ENCODE data around the gene DARS2.
"Not testable (repeated sequence)": the region's sequence is repeated elsewhere in the genome, so short reads cannot be mapped to it uniquely, and the experiment has no call there.

The DARS2 gene

DNA sequence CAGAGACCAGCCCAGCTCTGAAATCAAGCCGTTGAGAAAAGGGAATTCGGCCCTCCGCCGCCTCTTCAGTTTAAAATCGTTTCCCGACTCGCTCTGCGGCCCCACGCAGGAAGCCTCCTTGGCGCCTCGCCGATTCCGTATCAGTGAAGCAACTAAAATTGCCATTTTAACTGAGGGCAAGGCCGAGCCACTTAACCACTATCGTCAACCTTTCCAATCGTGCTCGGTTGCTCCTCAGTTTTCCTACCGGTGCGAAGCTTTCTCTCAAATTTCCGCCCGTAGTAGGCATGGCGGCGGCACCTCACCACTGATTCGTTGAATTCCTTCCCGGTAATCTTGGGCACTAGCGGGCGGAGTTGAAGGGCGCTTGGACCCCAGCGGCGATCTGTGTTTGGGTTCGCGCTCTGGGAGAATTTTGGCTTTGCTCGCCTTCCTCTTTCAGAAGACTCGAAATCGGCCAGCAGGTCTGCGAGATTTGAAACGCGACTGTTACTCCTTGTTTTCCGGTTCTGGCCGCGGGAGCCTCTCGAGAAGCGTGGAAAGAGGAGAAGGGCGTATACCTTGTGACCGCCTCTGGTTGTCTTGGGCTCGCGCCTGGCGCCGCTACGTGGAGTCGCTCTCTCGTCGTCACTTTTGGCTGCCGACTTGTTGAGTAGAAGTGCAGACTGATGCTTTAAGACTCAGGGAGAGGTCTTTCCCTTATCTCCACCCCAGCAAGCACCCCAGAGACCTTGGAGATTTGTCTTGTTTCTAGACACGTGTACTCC, at the start of gene DARS2, which contains the start of gene CENPL:
Gene DARS2, plus strand, starts transcription at position 359 of the 767 bp plus-strand sequence. CDS start 557 bp downstream, outside the sequence.
Gene CENPL, minus strand, starts transcription at position 569 of the 767 bp plus-strand sequence. CDS start 13,584 bp downstream, outside the sequence.
- DNase-seq (ENCODE audit: low read depth), result peak; percentile 98

GRCh38 chr1:173775578-173776226, 48.8 kb upstream of the DARS2 start:
- no peak for DNase-seq (ENCODE audit: low read depth)

DNA sequence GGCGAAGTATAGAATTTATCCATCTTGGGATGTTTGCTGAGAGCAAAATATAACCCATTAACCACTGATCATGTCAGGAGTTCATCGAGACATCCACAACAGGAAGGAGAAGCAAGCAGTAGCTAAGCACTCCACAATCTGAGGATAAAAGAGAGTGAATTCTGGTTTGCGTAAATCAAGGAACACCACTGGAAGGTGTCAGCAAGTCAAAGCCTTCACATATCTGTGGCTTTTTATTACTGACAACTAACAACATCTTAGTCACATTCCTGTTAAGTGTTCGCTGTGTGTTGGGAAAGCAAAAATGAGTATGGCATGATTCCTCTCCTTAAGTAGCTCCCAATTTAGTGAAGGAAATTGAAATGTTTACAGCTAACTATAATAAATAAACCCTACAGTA, 44.5 kb upstream of the DARS2 start:
- no peak for DNase-seq (ENCODE audit: low read depth)

DNA sequence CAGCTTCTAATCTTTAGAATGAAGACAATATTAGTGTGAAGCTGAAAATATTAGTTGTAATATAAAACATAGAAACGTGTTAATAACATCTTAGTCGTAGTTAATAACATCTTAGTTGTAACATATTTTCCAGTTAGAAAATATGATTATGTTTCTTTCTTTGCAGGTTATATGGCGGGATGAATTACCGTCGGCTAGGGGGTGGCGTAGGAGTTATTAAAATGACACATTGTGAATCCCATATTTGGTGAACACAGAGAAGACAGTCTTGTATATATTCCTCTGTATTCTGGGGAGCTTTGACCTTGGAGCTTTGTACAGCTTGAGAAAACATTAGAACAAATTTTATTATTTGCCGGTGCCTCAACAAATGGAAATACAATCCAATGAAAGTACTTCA, 39.5 kb upstream of the DARS2 start:
- no peak for DNase-seq (ENCODE audit: low read depth)

DNA sequence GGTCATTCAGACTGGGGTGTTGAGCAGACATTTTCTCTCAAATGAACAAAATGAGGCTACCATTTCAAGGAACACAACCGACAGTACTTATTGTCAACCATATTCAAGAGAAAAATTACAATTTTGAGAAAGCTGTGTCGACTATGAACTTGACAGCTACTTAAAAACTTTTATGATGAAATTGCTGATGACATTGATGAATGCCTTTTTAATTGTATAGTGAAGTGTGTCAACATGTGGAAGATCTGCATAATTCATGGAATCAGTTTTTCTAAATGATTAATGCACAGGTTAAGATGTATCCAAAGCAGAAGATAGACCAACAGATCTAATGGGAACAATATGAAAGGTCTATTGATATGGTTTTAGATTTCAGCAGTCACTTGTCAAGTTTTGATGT, 34.6 kb upstream of the DARS2 start:
- DNase-seq (ENCODE audit: low read depth), result no peak

DNA sequence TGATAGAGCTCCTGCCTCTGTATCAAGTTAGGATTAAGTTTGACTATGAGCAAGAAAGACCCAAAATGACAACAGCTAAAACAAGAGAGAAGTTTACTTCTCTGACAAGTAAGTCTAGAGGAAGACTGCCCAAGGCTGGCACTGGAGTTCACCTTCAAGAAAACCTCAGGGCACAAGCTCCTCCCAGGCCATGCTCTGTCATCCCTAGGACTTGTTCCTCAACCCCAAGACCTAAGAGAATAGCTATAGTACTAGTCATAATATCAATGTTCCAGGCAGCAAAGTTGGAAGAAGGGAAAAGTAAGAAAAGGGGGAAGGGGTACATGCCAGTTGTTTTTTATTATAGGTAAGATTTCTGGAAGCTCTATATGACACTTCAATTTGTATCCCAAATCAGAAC, 26.4 kb upstream of the DARS2 start:
- no peak for DNase-seq (ENCODE audit: low read depth)

GRCh38 chr1:173799995-173800394, 24.5 kb upstream of the DARS2 start:
- DNase-seq (ENCODE audit: low read depth), result not testable (repeated sequence)

DNA sequence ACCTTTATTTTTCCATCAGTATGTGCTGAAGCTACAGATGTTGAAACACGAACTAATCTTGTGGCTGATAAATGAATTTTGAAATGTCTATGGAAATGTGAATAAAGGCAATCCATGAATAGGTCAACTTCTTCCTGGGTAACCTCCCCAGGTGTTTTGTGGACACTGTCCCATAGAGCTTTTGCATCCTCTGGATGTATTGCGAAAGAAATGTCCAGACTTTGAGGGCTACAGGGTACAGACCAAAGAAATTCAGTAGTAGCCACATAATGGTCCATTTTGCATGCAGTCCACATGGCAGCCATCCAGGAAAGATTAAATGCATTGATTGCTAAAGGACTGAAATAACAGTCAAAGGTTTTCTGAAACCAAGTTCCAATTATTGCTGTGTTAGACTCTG, 21.5 kb upstream of the DARS2 start:
- no peak for DNase-seq (ENCODE audit: low read depth)

DNA sequence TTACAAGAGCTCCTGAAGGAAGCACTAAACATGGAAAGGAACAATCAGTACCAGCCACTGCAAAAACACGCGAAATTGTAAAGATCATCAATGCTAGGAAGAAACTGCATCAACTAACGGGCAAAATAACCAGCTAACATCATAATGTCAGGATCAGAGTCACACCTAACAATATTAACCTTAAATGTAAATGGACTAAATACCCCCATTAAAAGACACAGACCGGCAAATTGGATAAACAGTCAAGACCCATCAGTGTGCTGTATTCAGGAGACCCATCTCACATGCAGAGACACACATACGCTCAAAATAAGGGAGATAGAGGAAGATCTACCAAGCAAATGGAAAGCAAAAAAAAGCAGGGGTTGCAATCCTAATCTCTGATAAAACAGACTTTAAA, 10.8 kb upstream of the DARS2 start:
- not testable (repeated sequence) for DNase-seq (ENCODE audit: low read depth)

DNA sequence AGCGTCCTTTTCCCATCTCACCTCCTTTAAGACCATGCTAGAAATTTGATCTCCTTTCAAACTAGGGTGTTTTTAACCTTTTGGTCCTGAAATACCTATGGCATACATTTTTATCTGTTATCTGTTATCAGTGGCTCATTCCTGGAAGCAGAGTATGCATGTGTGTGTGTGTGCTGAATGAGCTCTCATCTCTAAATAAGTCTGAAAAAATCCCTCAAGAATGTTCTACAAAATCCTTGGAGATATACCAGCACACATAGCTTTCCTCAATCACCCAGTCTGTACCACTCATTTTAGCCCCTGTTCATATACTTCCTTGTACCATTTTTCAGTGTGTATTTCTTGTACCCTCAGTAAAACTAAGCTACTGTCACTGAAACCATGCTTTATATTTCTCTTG, 6.0 kb upstream of the DARS2 start:
- no peak for DNase-seq (ENCODE audit: low read depth)

DNA sequence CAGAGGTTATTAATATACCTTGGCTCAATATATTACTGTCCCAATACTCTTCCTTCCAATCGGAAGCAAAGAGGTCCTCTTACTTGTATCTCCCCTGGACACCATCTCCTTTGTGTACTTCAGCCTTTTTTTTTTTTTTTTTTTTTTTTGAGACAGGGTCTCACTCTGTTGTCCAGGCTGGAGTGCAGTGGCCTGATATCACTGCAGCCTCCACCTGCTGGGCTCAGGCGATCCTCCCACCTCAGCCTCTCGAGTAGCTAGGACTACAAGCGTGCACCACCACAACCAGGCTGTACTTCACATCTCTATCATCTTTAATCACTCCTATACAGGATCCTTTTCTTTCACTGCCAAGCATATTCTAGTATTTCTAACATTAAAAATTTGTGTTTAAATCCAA, 2.8 kb upstream of the DARS2 start:
- DNase-seq (ENCODE audit: low read depth), result no peak

GRCh38 chr1:173823781-173824314, 625 bp upstream of the DARS2 start:
- no peak for DNase-seq (ENCODE audit: low read depth)

- peak; percentile 46 for DNase-seq (ENCODE audit: low read depth)
Measured at GRCh38 chr1:173827611-173828010, 3.1 kb downstream of the DARS2 start.

GRCh38 chr1:173832748-173833147, 8.3 kb downstream of the DARS2 start:
- DNase-seq (ENCODE audit: low read depth), result no peak

DNA sequence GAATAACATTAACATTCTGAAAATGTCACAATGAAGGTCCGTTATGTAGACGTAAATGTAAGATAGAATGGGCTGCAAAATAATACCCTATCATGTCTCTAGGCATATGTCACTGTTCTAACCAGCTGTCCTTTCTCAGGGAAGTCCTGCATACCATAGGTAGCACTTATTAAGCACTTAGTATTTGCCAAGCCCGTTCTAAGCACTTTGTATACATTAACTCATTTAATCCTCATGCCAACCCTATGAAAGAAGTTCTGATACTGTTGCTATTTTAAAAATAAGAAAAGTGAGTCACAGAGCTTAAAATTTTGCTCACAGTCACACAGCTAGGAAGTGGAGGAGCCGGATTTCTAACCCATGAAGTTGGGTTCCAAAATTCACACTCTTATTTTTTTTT, 27.6 kb downstream of the DARS2 start:
- DNase-seq (ENCODE audit: low read depth), result no peak

GRCh38 chr1:173853074-173853473, 28.6 kb downstream of the DARS2 start:
- peak; percentile 86 for DNase-seq (ENCODE audit: low read depth)

GRCh38 chr1:173856014-173856413, 31.5 kb downstream of the DARS2 start:
- DNase-seq (ENCODE audit: low read depth), result no peak

DNA sequence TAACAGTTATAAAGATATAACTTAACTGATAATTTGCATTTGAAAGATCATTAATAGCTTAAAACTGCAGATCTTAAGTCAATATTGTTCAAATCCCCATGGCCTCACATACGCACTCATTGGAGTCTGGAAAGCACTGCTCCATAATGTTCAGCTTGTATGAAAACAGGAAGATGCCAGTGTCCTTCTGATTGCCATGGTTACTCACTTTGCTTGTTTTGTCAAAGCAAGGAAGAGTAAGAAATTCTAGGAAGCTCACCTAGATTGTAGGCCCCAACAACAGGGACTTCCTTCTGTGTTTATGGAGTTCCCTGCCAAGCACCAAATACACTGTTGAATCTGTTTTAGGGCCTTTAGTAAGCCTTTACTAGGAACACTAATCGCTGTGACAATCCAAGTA, 32.4 kb downstream of the DARS2 start:
- DNase-seq (ENCODE audit: low read depth), result no peak

DNA sequence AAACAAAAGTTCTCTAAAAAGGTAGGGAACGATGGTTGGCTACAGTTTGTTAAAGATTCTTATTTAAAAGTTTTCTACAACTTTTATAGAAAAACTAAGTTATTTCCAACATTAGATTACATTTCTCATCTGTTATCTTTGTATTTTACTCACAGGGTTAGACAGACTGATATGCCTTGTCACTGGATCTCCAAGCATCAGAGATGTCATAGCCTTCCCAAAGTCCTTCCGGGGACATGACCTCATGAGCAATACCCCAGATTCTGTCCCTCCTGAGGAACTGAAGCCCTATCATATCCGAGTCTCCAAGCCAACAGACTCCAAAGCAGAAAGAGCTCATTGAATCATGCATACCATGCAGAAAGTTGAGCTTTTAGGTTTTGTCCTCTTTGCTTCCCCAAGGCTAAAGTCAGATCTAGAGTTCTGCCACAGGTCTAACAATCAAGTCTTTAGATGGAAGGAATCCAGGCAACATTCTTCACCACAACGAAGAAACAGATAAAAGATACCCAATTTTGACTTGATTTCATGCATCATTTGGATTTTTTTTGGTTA, 33.0 kb downstream of the DARS2 start:
- DNase-seq (ENCODE audit: low read depth), result no peak

- not testable (repeated sequence) for DNase-seq (ENCODE audit: low read depth)
Measured at GRCh38 chr1:173859547-173859946, 35.1 kb downstream of the DARS2 start.

GRCh38 chr1:173860065-173860464, 35.6 kb downstream of the DARS2 start:
- DNase-seq (ENCODE audit: low read depth), result no peak

- DNase-seq (ENCODE audit: low read depth), result peak; percentile 67
Measured at GRCh38 chr1:173861731-173862145, 37.3 kb downstream of the DARS2 start.
